Nephron progenitor cell (in vitro differentiated cells): Measurements from ENCODE around the gene CLASP1.
"Not testable (repeated sequence)": the region's sequence is repeated elsewhere in the genome, so short reads cannot be mapped to it uniquely, and the experiment has no call there.

Source experiments
- DNase-seq: peaks from one replicate; pipeline ENCODE4 v3.0.0; 2021
- H3K27ac Mint-ChIP-seq: 2 replicates; pipeline ENCODE4 v1.8.0; 2021; ENCODE audit warnings: mild to moderate bottlenecking, moderate library complexity, mixed read lengths
- H3K27me3 Mint-ChIP-seq: 2 replicates; pipeline ENCODE4 v1.8.0; 2021; ENCODE audit warnings: mild to moderate bottlenecking, low read depth, mixed read lengths; ENCODE audit not compliant: poor library complexity
- H3K36me3 Mint-ChIP-seq: 2 replicates; pipeline ENCODE4 v1.8.0; 2021; ENCODE audit warnings: low read depth, mixed read lengths
- H3K4me1 Mint-ChIP-seq: 2 replicates; pipeline ENCODE4 v1.8.0; 2021; ENCODE audit warnings: mixed read lengths
- H3K4me3 Mint-ChIP-seq: 2 replicates; pipeline ENCODE4 v1.8.0; 2021; ENCODE audit warnings: mild to moderate bottlenecking, moderate library complexity, mixed read lengths
- H3K9me3 Mint-ChIP-seq: 2 replicates; pipeline ENCODE4 v1.8.0; 2021; ENCODE audit warnings: mild to moderate bottlenecking, moderate library complexity, mixed read lengths
- TF ChIP-seq, protein P1 (sequence below): fragments of 200-600 bp; sonication (generic); IDR thresholded peaks from 2 replicates; pipeline ENCODE4 v1.5.0; 2021; ENCODE audit warnings: antibody characterized with exemption

The CLASP1 gene

DNA sequence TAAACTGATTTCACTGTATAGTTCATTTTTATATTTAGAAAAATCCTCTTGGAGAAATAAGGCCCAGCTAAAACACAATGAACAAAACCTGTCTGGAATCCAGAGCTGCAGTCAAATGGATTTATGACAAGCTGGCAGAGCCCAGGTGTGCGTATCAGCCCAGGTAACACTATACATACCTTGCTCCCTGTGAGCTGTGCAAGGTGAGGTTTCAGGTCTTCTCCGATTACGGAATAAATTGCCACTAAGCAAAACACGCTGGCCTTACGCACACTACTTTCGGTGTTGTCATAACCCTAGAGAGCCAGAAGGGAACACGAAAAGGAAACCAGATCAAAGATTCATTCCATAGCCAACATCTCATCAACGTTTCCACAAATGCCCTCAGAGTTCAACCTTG, 302.4 kb downstream of the CLASP1 start:
- H3K4me3 Mint-ChIP-seq: no peak overlapping the region
- DNase-seq: no peak
- H3K9me3 Mint-ChIP-seq: no peaks in the 10 kb centered on the region
- TF ChIP-seq, protein P1, sequence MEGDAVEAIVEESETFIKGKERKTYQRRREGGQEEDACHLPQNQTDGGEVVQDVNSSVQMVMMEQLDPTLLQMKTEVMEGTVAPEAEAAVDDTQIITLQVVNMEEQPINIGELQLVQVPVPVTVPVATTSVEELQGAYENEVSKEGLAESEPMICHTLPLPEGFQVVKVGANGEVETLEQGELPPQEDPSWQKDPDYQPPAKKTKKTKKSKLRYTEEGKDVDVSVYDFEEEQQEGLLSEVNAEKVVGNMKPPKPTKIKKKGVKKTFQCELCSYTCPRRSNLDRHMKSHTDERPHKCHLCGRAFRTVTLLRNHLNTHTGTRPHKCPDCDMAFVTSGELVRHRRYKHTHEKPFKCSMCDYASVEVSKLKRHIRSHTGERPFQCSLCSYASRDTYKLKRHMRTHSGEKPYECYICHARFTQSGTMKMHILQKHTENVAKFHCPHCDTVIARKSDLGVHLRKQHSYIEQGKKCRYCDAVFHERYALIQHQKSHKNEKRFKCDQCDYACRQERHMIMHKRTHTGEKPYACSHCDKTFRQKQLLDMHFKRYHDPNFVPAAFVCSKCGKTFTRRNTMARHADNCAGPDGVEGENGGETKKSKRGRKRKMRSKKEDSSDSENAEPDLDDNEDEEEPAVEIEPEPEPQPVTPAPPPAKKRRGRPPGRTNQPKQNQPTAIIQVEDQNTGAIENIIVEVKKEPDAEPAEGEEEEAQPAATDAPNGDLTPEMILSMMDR: no peak
- no peak overlapping the region for H3K27ac Mint-ChIP-seq
- no peaks in the 10 kb centered on the region for H3K27me3 Mint-ChIP-seq
- H3K4me1 Mint-ChIP-seq: no peaks in the 10 kb centered on the region
- peaks cover 86% of the 10 kb centered on the region for H3K36me3 Mint-ChIP-seq

DNA sequence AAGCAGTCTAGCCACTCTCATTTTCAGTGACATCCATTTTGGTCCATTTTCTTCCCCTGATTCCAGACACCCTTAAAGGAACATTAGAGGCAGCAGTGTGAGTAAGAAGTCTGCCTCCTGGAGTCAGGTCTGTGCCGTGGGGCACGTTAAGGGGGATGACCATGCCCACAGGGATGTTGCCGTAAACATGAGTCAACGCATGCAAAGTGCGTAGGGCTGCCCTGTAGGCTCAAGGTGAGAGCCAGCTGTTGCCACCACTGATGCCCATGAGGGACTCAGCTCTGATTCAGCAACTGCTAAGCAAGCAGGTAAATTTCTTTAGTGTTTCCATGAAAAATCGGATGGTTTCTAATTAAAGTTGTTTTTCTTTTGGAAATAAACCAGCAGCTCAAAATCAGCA, 302.9 kb downstream of the CLASP1 start:
- H3K27ac Mint-ChIP-seq: no peak overlapping the region
- no peaks in the 10 kb centered on the region for H3K27me3 Mint-ChIP-seq
- H3K9me3 Mint-ChIP-seq: no peaks in the 10 kb centered on the region
- peaks cover 3% of the 10 kb centered on the region for H3K4me1 Mint-ChIP-seq
- H3K4me3 Mint-ChIP-seq: no peak overlapping the region
- H3K36me3 Mint-ChIP-seq: peaks cover 91% of the 10 kb centered on the region
- TF ChIP-seq, protein P1: no peak
- no peak for DNase-seq

DNA sequence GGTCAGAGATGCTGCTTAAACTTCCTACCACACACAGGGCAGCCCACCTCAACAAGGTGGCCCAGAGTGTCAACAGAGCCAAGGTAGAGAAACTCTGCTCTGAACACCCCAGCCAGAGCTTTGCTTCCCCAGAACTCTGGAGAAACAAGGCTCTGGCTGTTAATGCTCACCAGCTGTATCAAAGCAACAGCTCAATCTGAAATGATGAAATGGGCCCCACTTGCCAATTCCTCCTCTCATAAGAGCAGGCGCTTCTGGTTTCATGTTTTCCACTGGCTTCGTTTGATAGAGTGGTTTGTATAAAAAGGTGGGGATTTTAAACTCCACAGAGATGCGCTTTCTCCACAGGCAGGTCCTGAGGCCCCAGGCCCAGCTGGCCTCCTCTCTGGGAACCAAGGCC, 303.4 kb downstream of the CLASP1 start:
- Mint-ChIP-seq H3K36me3 (peaks cover 91% of the 10 kb centered on the region), H3K27ac (no peak overlapping the region), H3K27me3 (no peaks in the 10 kb centered on the region), H3K9me3 (no peaks in the 10 kb centered on the region), H3K4me1 (peaks cover 8% of the 10 kb centered on the region), H3K4me3 (no peak overlapping the region)
- TF ChIP-seq, protein P1: no peak
- no peak for DNase-seq

DNA sequence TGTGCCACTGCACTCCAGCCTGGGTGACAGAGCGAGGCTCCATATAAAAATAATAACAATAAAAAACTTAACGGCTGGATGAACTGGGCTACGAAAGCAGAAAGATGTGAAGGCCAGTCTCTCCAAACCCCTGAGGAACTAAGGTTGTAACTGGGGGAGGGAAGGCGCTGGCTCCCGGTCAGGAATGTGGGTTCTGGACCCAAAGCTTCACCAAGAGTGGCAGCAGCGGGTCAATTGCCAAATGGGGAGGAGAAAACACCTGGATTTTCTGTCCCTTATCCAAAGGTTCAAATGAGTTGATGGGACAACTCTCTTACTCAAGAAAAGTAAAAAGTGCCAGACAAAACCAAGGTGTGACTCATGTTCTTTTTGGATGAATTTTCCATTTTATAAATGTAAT, 304.2 kb downstream of the CLASP1 start:
- Mint-ChIP-seq H3K27ac (no peak overlapping the region), H3K4me1 (peaks cover 13% of the 10 kb centered on the region), H3K27me3 (no peaks in the 10 kb centered on the region), H3K4me3 (no peak overlapping the region), H3K9me3 (no peaks in the 10 kb centered on the region), H3K36me3 (peaks cover 91% of the 10 kb centered on the region)
- no peak for DNase-seq
- TF ChIP-seq, protein P1: no peak

DNA sequence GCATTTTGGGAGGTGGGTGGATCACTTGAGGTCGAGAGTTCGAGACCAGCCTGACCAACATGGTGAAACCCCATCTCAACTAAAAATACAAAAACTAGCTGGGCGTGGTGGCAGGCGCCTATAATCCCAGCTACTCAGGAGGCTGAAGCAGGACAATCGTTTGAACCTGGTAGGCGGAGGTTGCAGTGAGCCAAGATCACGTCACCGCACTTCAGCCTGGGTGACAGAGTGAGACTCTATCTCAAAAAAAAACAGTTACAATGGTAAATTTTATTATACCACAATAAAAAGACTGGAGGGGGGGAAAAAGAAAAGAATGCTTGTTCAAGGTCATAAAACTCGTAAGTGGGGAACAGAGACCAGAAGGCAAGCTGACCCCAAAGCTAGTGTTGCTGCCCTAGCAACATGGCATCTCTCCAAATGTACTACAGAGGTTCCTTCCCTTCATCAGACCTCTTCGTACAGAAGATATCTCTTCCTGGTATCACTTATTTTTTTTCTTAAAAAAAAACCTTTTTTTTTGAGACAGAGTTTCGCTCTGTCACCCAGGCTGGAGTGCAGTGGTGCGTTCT, 305.3 kb downstream of the CLASP1 start:
- H3K9me3 Mint-ChIP-seq, H3K4me3 Mint-ChIP-seq, DNase-seq, H3K27ac Mint-ChIP-seq, H3K27me3 Mint-ChIP-seq: not testable (repeated sequence)
- Mint-ChIP-seq H3K4me1 (peaks cover 13% of the 10 kb centered on the region), H3K36me3 (peaks cover 91% of the 10 kb centered on the region)

DNA sequence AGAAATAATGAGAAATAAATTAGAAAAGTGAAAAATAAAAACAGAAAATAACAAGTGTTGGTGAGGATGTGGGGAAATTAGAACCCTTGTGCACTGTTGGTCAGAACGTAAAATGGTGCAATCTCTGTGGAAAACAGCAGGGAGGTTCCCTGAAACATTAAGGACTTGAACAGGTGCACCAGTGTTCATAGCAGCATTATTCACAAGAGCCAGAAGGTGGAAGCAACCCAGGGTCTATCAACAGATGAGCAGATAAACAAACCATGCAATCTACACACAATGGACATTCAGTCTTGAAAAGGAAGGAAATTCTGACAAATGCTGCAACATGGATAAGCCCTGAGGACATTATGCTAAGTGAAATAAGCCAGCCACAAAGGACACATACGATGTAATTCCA, 306.1 kb downstream of the CLASP1 start:
- Mint-ChIP-seq H3K4me1 (peaks cover 13% of the 10 kb centered on the region), H3K27me3 (no peaks in the 10 kb centered on the region), H3K4me3 (no peak overlapping the region), H3K27ac (no peak overlapping the region), H3K36me3 (peaks cover 89% of the 10 kb centered on the region), H3K9me3 (no peaks in the 10 kb centered on the region)
- DNase-seq: no peak
- TF ChIP-seq, protein P1: no peak
